HG03378 (cell line): Measurements from ENCODE around the gene DNAJC7.
"Not testable (repeated sequence)": the region's sequence is repeated elsewhere in the genome, so short reads cannot be mapped to it uniquely, and the experiment has no call there.

Source experiments
- ATAC-seq: cut with Tn5 transposase; IDR thresholded peaks from one replicate; pipeline ENCODE4 v1.9.1; 2021; ENCODE audit warnings: mild to moderate bottlenecking, moderate library complexity; ENCODE audit not compliant: unreplicated experiment

The DNAJC7 gene

DNA sequence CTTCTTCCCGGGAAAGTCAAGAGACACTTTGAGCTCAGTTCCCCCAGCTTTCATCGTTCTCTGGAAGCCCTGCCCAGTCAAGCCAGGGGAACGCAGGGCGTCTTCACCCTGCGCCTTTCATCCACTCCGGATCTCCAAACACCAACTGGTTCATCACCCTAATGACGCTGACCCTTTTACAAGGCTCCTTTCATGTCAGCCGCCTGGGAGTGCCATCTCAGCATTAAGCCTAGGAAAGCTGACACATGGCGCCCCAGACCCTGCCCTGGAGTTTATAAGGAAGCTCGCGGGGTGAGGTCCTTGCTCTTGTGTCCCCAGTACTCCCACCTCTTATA is 594 bp upstream of the DNAJC7 start:
- no peak for ATAC-seq

GRCh38 chr17:42016411-42016831 is 818 bp downstream of the DNAJC7 start:
- ATAC-seq = no peak

DNA sequence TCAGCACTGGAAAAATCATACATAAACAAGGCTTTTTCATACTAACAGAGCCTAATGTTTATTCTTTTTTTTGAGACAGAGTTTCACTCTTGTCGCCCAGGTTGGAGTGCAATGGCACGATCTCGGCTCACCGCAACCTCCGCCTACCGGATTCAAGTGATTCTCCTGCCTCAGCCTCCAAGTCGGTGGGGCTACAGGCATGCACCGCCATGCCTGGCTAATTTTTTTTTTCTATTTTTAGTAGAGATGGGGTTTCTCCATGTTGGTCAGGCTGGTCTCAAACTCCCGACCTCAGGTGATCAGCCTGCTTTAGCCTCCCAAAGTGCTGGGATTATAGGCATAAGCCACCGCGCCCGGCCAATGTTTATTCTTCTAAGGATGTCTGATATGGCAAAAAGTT is 3.5 kb downstream of the DNAJC7 start:
- not testable (repeated sequence) for ATAC-seq

- ATAC-seq = not testable (repeated sequence)
These were observed 4.9 kb downstream of the DNAJC7 start for GRCh38 chr17:42012363-42012762.

- ATAC-seq = no peak
These were observed 6.2 kb downstream of the DNAJC7 start for GRCh38 chr17:42010898-42011516.

DNA sequence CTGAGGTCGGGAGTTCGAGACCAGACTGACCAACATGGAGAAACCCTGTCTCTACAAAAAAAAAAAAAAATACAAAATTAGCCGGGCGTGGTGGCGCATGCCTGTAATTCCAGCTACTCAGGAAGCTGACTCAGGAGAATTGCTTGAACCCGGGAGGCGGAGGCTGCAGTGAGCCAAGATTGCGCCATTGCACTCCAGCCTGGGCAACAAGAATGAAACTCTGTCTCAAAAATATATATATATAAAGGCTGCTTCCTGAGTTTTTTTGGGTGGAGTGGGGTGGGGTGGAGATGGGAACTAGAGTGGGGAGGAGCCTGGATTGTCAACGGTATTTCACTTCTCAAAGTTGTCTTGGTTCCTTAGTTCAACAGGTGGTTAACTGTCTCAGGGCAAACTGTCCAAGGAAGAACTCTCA is 7.0 kb downstream of the DNAJC7 start:
- ATAC-seq = not testable (repeated sequence)

GRCh38 chr17:42009170-42009569 is 8.1 kb downstream of the DNAJC7 start:
- no peak for ATAC-seq

- no peak for ATAC-seq
These were observed 12.1 kb downstream of the DNAJC7 start for GRCh38 chr17:42005166-42005565.

GRCh38 chr17:42002792-42003301 is 14.4 kb downstream of the DNAJC7 start:
- ATAC-seq = no peak

- no peak for ATAC-seq
These were observed 15.0 kb downstream of the DNAJC7 start for GRCh38 chr17:42002175-42002791.

DNA sequence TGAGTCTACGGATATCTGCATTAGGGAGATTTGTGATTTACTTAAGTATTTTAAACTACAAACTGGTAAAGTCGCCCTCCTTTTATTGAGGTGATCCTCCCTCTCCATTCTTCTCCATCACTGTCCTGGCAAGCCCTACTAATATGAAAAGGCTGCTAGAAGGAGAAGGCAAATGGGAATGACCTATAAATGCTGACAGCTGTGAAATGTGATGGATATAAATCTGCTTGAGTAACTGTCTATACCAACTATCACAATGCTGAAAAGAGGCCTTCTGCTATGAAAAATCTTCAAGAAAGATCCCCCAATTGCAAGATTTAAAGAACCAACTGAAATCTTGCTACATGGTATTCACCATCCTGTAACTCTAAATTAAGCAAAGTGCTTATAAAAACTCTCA is 15.5 kb downstream of the DNAJC7 start:
- no peak for ATAC-seq

- ATAC-seq = no peak
These were observed 16.7 kb downstream of the DNAJC7 start for GRCh38 chr17:42000413-42001133.

DNA sequence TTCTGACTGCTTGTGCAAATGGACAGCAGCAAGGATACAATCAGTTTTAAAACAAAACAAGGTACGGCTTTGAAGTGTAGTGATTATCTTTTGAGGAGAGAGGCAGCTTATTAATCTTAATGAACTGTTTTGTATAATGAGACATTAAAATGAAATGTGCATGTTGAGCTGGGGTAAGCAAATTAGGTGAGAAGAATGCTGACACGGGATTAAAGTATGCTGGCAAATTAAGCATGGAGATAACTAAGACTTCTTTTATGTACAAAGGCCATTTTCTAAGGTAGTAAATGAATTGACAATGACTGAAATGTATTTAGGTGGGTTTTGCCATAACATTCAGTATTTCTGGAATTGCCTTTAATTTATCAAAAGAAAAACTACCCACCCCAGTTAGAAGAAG is 18.7 kb downstream of the DNAJC7 start:
- no peak for ATAC-seq

- ATAC-seq = no peak
These were observed 20.4 kb downstream of the DNAJC7 start for GRCh38 chr17:41996855-41997164.

- ATAC-seq = no peak
These were observed 24.7 kb downstream of the DNAJC7 start for GRCh38 chr17:41992576-41992975.

DNA sequence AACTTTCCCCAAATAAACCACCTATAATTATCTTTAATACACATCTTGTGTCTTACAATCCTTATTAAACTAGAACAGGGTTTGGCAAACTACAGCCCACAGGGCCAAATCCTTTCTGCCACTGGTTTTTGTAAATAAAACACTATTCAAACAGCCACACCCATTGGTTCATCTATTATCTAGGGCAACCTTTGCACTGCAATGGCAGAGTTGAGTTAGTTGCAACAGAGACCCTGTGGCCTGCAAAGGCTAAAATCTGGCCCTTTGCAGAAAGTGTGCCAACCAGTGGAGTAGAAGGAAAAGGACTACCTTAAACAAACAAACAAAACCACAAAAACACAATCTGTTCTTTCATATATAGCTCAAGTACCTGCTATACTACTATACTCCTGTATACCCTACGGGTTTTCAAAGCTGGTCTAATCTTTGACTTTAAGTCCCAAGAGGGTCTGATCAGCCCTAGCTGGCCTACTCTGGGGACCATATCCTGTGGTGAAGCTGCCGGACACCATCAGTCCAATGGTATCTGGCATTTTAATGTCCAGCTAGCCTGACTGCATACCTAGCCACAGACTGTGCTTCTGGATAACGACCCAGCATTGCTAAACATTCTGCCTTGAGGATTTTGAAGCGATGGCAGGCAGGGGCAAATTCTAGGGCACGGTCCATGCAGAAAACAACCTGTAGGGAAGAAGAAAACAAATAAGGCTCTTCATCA is 27.4 kb downstream of the DNAJC7 start:
- ATAC-seq = no peak

- no peak for ATAC-seq
These were observed 28.8 kb downstream of the DNAJC7 start for GRCh38 chr17:41988418-41988817.

DNA sequence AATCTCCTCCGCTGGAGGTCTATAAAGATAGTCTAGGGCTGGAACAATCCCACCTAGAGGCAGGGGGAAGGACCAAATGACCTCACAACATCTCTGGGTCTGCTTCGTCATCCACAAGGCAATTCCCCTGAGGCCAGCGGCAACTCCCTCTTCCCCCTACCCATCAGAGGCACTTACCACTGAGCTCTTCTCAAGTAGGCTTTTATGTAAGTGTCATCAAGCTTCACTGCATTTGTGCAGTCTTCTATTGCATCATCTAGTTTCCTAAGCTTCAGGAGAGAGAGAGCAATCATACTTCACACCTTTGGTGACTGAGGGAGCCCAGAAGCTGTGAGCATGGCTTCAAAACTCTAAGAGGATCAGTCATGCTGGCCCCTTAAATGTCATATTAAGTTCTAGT is 29.6 kb downstream of the DNAJC7 start:
- no peak for ATAC-seq

DNA sequence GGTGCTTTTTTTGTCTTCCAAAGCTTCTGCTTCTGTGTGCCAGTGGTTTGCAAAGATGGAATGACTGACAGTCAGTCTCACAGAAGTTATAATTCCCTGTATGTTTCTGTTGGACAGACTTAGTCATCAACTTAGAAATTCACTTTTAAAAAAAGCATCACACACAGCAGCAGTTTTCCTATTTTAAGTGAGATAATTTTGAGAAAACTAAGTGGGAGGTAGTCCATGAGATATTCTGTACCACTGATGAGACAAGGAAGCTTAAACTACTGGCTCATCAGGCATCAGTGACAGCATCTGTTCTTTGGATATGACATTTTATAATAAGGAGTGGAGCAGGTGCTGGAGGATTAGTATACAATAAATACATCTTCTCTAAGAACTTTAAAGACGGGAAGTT is 30.6 kb downstream of the DNAJC7 start:
- ATAC-seq = no peak

DNA sequence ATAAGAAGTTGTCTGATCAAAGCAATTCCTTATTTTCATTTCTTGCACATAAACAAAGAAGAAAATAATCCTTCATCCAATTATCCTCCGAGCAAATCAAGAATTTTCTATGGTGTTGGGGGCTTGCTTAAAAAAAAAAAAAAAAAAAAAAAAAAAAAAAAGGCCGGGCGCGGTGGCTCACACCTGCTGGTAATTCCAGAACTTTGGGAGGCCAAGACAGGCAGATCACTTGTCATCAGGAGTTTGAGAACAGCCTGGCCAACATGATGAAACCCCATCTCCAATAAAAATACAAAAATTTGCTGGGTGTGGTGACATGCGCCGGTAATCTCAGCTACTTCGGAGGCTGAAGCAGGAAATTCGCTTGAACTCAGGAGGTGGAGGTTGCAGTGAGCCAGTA is 31.3 kb downstream of the DNAJC7 start:
- no peak for ATAC-seq

- no peak for ATAC-seq
These were observed 32.8 kb downstream of the DNAJC7 start for GRCh38 chr17:41984454-41984853.
